Immature natural killer cell (primary cell): Measurements from ENCODE around the gene CPED1. TPM values are rescaled to one million over a fixed set of nuclear protein-coding genes. Genes with fewer than 3 reads are reported as not detected.
"Not testable (repeated sequence)": the region's sequence is repeated elsewhere in the genome, so short reads cannot be mapped to it uniquely, and the experiment has no call there.

Experiments used
- DNase-seq, 3 donors: peaks; one replicate each; pipeline ENCODE4 v3.0.0; 2022; ENCODE audit warnings: mixed read lengths in 1 of 3
- H3K27ac Mint-ChIP-seq, 6 donors: one replicate each; pipeline ENCODE4 v1.8.0; 2020; ENCODE audit warnings: mixed read lengths in 6 of 6, mild to moderate bottlenecking in 5 of 6, inconsistent platforms in 4 of 6, moderate library complexity in 3 of 6
- H3K27me3 Mint-ChIP-seq, 3 donors: one replicate each; pipeline ENCODE4 v1.8.0; 2020 to 2021; ENCODE audit warnings: low read depth in 3 of 3, mild to moderate bottlenecking in 3 of 3, mixed read lengths in 3 of 3, moderate library complexity in 3 of 3, inconsistent platforms in 1 of 3
- H3K36me3 Mint-ChIP-seq, 3 donors: one replicate each; pipeline ENCODE4 v1.8.0; 2020; ENCODE audit warnings: mixed read lengths in 3 of 3, inconsistent platforms in 2 of 3, mild to moderate bottlenecking in 2 of 3
- H3K4me1 Mint-ChIP-seq, 2 donors: one replicate each; pipeline ENCODE4 v1.8.0; 2020; ENCODE audit warnings: inconsistent platforms in 2 of 2, mild to moderate bottlenecking in 2 of 2, mixed read lengths in 2 of 2, moderate library complexity in 1 of 2
- H3K4me3 Mint-ChIP-seq, 5 donors: one replicate each; pipeline ENCODE4 v1.8.0; 2020; ENCODE audit warnings: mild to moderate bottlenecking in 5 of 5, mixed read lengths in 5 of 5, inconsistent platforms in 3 of 5, moderate library complexity in 3 of 5
- H3K9me3 Mint-ChIP-seq, 6 donors: one replicate each; pipeline ENCODE4 v1.8.0; 2020; ENCODE audit warnings: mild to moderate bottlenecking in 6 of 6, mixed read lengths in 6 of 6, inconsistent platforms in 4 of 6, moderate library complexity in 3 of 6
- polyA plus RNA-seq, 3 donors: library from polyadenylated mRNA; unstranded; fragments of 300-500 nt; fragmentation: Illumina TruSeq; gene quantifications; one replicate each; pipeline ENCODE4 v1.2.3, GENCODE V29; 2021

The CPED1 gene
- polyA plus RNA-seq, 3 donors from 2014 or later, result 1.3 to 2.2 TPM; not detected in 1

DNA sequence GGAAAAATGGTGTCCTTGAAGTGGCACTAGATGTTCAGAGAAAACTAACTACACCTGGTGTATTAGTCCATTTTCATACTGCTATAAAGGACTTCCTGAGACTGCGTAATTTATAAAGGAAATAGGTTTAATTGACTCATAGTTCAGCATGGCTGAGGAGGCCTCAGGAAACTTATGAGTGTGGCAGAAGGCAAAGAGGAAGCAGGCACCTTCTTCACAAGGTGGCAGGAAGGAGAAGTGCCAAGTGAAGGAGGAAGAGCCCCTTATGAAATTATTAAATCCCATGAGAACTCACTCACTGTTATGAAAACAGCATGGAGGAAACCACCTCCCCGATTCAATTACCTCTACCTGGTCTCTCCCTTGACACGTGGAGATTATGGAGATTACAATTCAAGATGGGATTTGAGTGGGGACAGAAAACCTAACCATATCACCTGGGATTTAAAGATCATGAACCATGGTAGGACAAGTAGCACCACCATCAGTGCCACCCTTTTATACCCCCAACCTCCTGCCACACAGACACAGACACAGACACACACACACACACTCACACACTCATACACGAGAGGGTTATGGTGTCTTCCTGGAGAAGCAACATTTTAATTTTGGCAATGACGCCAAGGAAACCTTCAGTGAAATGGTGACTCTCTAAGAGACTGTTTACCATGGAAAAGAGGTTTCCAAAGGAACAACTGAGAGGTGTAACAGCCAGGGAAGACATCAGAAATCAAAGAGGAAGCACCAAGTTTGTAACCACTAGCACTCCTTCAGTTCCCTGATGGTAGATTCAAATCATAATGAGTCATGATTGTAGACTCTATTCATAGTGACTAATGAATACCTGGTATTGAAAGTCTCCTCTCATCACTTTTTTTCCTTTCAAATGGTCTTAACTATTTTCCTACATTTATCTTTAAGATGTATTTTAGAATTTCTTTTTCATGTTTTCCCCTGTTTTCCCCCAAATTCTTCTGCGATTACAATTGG, 298.5 kb downstream of the CPED1 start:
- peaks cover 0 to 11% (median 0%) of the 10 kb centered on the region in 6 donors for H3K9me3 Mint-ChIP-seq
- H3K36me3 Mint-ChIP-seq, result peaks cover 0 to 4% (median under 1%) of the 10 kb centered on the region in 3 donors
- no peak overlapping the region for H3K4me3 Mint-ChIP-seq
- H3K27me3 Mint-ChIP-seq, result peaks cover 0 to 2% (median 1%) of the 10 kb centered on the region in 3 donors
- no peak for DNase-seq
- no peak overlapping the region for H3K27ac Mint-ChIP-seq
- no peaks in the 10 kb centered on the region for H3K4me1 Mint-ChIP-seq

GRCh38 chr7:121288894-121289293, 300.4 kb downstream of the CPED1 start:
- Mint-ChIP-seq H3K9me3 (peaks cover 0 to 11% (median under 1%) of the 10 kb centered on the region in 6 donors), H3K36me3 (peaks cover 0 to 4% (median 3%) of the 10 kb centered on the region in 3 donors), H3K4me3 (no peak overlapping the region)

DNA sequence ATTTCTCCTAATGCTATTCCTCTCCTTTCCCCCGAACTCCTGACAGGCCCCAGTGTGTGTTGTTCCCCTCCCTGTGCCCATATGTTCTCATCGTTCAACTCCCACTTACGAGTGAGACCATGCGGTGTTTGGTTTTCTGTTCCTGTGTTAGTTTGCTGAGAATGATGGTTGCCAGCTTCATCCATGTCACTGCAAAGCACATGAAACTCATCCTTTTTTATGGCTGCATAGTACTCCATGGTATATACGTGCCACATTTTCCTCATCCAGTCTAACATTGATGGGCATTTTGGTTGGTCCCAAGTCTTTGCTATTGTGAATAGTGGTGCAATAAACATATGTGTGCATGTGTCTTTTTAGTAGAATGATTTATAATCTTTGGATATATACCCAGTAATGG, 301.4 kb downstream of the CPED1 start:
- not testable (repeated sequence) for H3K4me3 Mint-ChIP-seq, H3K27me3 Mint-ChIP-seq, H3K27ac Mint-ChIP-seq, DNase-seq, H3K36me3 Mint-ChIP-seq, H3K4me1 Mint-ChIP-seq
- peaks cover 0 to 11% (median 0%) of the 10 kb centered on the region in 6 donors for H3K9me3 Mint-ChIP-seq

More at GRCh38 chr7:121288894-121289293, 300.4 kb downstream of the CPED1 start:
- peaks cover 3 to 4% (median 4%) of the 10 kb centered on the region in 3 donors for H3K27me3 Mint-ChIP-seq
- no peak for DNase-seq
- no peaks in the 10 kb centered on the region for H3K4me1 Mint-ChIP-seq
- H3K27ac Mint-ChIP-seq, result no peak overlapping the region

DNA sequence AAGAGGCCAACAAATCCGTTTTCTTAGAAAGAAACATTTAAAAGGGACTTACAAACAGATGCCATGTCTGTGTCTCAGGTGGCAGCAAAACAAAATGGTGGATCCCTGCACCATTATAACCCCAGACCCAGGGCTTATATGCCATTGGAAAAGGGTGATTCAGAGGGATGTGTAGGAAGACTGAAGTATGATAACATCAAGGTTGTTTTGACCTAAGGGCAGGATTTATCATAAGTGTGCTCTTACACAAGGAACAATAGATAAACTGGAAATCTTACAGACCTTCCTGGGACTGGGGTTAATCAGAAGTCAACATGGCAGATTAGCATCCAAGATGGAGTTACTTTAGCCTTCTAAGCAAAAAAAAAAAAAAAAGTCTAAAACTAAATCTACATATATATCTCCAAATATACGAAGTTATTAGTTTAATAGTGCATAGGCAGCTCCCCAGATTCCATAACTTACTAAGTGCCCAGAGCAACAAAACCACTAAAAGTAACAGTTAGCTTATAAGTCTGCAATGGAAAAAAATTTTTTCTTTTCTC, 306.0 kb downstream of the CPED1 start:
- Mint-ChIP-seq H3K9me3 (peaks cover 0 to 6% (median 0%) of the 10 kb centered on the region in 6 donors), H3K27ac (no peak overlapping the region), H3K4me3 (no peak overlapping the region), H3K36me3 (peaks cover 0 to 3% (median 0%) of the 10 kb centered on the region in 3 donors), H3K27me3 (peaks cover 2 to 4% (median 4%) of the 10 kb centered on the region in 3 donors), H3K4me1 (no peaks in the 10 kb centered on the region)
- DNase-seq, result no peak

DNA sequence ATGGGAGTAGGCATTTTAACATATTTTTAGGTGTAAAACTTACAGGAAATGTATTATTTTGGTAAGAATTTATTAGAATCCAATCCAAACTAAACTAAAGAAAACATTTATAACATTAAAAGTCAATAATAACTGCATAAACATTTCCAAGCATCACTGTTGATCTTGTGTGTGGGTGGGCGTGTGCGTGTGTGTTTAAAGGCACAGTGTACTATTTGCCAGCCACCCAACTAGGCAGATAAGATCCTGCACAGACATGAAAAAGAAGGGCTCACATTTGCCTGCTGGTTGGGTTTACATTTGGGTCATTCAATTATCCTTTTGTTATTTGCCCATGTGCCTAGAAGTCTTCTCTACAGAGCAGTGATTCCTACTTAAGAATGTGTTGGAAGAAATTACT, 309.3 kb downstream of the CPED1 start:
- Mint-ChIP-seq H3K9me3 (peaks cover 0 to 2% (median 0%) of the 10 kb centered on the region in 6 donors), H3K27me3 (peaks cover 0 to 8% (median 2%) of the 10 kb centered on the region in 3 donors), H3K4me1 (no peaks in the 10 kb centered on the region), H3K27ac (no peak overlapping the region), H3K4me3 (no peak overlapping the region), H3K36me3 (no peaks in the 10 kb centered on the region)
- no peak for DNase-seq

GRCh38 chr7:121298831-121299239, 310.3 kb downstream of the CPED1 start:
- Mint-ChIP-seq H3K36me3 (no peaks in the 10 kb centered on the region), H3K27me3 (peaks cover 0 to 4% (median 2%) of the 10 kb centered on the region in 3 donors), H3K9me3 (peaks cover 0 to 2% (median 0%) of the 10 kb centered on the region in 6 donors), H3K27ac (no peak overlapping the region), H3K4me3 (no peak overlapping the region), H3K4me1 (no peaks in the 10 kb centered on the region)
- no peak for DNase-seq

DNA sequence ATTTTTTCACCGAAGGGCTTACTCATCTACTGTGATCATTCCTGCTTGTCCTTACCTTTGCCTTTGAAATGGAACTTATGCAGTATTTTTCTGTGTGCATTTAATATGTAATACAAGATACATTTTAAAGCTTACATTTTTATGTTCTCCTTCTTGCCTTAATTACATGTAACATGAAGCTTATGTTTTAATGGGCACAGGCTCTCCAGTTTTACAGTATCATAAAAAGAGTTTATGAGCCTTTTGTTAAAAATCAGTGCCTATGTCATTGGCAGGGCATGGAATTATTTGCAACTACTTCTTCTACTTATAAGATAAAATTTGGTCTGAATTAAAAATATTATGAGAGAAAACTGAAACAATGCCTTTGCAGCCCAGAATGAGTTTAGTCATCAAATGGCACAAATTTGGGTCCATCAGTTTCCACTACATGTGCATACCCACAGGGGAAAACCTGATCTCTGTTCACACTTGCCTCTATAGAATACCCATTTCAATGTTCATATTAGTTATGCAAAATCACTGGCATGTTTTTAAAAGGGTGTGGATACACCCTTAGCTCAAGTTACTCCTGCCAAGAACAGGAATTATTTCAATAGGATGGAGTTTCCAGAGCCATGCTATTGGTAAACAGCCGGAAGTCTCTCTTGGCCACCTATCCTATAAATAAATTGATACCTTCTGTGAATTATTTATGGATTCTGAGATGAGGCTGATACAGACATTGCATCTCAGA, 312.3 kb downstream of the CPED1 start:
- Mint-ChIP-seq H3K9me3 (no peaks in the 10 kb centered on the region), H3K27ac (no peak overlapping the region), H3K27me3 (peaks cover 2 to 4% (median 2%) of the 10 kb centered on the region in 3 donors), H3K36me3 (no peaks in the 10 kb centered on the region), H3K4me3 (no peak overlapping the region), H3K4me1 (no peaks in the 10 kb centered on the region)
- DNase-seq, result no peak

GRCh38 chr7:121301446-121302213, 313.1 kb downstream of the CPED1 start:
- no peak for DNase-seq
- Mint-ChIP-seq H3K36me3 (no peaks in the 10 kb centered on the region), H3K27me3 (peaks cover 2 to 4% (median 4%) of the 10 kb centered on the region in 3 donors), H3K27ac (no peak overlapping the region), H3K4me1 (no peaks in the 10 kb centered on the region), H3K4me3 (no peak overlapping the region), H3K9me3 (no peaks in the 10 kb centered on the region)

DNA sequence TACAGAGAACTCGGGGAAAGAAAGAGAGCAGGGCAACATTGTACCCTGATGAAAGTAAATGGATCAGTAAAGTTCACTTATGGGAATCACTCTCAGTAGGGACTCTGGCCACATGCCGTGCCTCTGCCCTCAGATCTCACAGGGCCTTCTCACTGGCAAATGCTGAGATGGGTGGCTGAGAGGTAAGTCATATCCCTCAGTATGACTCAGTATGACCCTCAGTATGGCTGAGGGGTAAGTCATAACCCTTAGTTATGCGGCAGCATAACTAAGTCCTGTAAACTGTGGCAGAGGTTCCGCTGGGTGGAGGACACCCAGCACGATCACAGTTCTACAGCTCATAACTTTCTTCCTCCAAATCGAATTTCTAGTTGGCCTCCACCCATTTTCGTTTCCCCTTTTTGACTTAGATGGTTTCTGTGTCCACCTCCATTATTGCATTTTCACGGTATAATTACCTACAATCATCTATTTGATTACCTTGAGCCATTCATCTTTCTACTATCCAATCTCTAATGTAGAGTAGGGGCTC, 313.8 kb downstream of the CPED1 start:
- Mint-ChIP-seq H3K27me3 (peaks cover 2 to 6% (median 4%) of the 10 kb centered on the region in 3 donors), H3K4me3 (no peak overlapping the region), H3K9me3 (no peaks in the 10 kb centered on the region), H3K36me3 (no peaks in the 10 kb centered on the region), H3K4me1 (no peaks in the 10 kb centered on the region), H3K27ac (no peak overlapping the region)
- DNase-seq, result no peak

- Mint-ChIP-seq H3K36me3 (no peaks in the 10 kb centered on the region), H3K9me3 (peaks cover 0 to under 1% (median 0%) of the 10 kb centered on the region in 6 donors), H3K27ac (no peak overlapping the region), H3K4me1 (no peaks in the 10 kb centered on the region), H3K4me3 (no peak overlapping the region), H3K27me3 (peaks cover 2 to 7% (median 4%) of the 10 kb centered on the region in 3 donors)
- DNase-seq, result no peak
Observed at GRCh38 chr7:121303422-121304101, 315.1 kb downstream of the CPED1 start.

DNA sequence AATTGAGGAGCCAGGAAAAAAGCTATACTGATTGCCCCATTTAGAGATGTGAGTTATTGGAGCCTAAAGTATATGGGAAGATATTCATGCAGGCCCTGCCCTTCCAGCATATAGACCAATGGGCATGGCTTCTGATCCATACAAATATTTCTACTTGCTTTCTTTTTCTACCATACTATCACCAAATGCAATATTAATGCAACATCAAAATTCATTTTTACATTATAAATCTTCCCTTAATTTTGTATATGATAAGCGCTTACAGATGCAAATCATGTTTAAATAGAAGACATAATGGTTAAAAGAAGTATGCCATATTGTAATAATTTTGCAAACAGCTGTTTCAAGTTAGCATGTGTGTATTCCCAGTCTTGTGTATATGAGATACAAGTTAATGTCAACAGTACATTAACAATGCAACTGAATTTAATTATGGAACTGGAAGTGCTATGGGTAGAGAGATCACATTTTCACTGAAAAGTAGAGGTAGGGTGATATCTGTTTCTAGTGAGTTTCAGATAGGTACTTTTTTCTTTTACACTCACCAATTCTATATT, 315.7 kb downstream of the CPED1 start:
- no peak for DNase-seq
- Mint-ChIP-seq H3K4me3 (no peak overlapping the region), H3K27me3 (peaks cover 2 to 11% (median 4%) of the 10 kb centered on the region in 3 donors), H3K9me3 (peaks cover 0 to 4% (median 0%) of the 10 kb centered on the region in 6 donors), H3K36me3 (no peaks in the 10 kb centered on the region), H3K27ac (no peak overlapping the region), H3K4me1 (no peaks in the 10 kb centered on the region)

DNA sequence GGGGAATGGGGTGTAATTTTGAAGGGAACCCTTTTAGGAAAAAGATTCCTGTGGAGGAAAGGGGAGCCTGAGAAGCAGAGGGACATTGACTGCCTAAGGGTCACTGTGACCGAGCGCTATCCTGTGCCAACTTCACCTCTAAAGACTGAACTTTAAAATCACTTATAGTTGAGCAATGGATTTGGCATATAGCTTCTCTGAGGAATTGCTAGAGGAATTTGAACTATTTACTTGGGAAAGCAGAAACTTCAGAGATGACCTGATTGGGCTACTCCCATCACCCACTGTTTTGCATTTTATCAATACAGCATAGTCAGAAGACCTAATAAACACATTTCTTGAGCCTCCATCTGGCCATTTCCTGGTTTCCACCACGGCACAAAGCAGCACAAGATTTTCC, 316.6 kb downstream of the CPED1 start:
- Mint-ChIP-seq H3K27ac (no peak overlapping the region), H3K4me1 (no peaks in the 10 kb centered on the region), H3K4me3 (no peak overlapping the region), H3K9me3 (peaks cover 0 to 4% (median 0%) of the 10 kb centered on the region in 6 donors), H3K36me3 (no peaks in the 10 kb centered on the region), H3K27me3 (peaks cover under 1 to 15% (median 4%) of the 10 kb centered on the region in 3 donors)
- no peak for DNase-seq
